Thyroid gland (tissue), 4 donors: ENCODE results near the gene PLCG1.

Experiments used
- POLR2A ChIP-seq, 2 donors: fragments of 450-650 bp; IDR thresholded peaks; one replicate each; pipeline ENCODE4 v1.6.1; 2017; ENCODE audit warnings: antibody characterized with exemption in 2 of 2, mild to moderate bottlenecking in 2 of 2, moderate library complexity in 1 of 2
- TF ChIP-seq, protein P1 (sequence below), 6 experiments: fragments of 200-600 bp in 3 of 6; fragments of 450-650 bp in 3 of 6; sonication (generic) in 3 of 6; IDR thresholded peaks; one replicate each; pipeline ENCODE4 v1.5.1; 2016 to 2019; ENCODE audit warnings: antibody characterized with exemption in 6 of 6, mild to moderate bottlenecking in 2 of 6, inconsistent platforms in 1 of 6, moderate library complexity in 1 of 6

DNA sequence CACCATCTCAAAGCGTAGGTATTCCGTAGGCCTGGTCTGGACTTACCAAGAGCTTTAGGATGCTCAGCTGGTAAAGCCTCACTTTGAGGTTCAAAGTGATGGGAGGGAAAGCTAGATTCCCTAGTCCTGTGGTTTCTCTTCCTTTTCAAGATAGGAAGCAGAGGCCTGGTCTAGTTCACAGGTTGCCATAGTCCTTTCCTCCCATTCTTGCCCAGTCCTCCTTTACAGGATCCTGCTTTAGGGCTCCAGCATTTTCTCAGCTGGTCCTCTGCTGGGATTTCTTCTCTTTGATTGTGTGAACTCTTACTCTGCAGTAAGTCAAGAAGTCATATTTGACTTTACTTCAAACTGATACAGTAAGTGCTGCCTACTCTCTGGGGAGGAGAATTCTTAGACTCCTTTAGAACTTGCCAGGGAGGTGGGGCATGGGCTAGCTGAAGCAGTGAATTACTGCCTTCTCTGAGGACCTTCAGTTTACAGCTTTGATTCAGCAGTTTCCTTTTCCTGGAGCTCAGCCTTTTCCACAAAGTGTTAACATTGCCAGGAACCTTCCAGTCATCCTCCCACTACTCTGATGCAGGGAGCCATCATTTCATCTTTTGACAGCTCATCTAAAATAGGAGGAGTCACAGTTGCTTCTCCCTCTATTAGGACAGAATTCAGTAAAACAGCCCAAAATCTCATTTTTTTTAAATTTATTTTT, 42.8 kb upstream of the PLCG1 start:
- TF ChIP-seq, protein P1, sequence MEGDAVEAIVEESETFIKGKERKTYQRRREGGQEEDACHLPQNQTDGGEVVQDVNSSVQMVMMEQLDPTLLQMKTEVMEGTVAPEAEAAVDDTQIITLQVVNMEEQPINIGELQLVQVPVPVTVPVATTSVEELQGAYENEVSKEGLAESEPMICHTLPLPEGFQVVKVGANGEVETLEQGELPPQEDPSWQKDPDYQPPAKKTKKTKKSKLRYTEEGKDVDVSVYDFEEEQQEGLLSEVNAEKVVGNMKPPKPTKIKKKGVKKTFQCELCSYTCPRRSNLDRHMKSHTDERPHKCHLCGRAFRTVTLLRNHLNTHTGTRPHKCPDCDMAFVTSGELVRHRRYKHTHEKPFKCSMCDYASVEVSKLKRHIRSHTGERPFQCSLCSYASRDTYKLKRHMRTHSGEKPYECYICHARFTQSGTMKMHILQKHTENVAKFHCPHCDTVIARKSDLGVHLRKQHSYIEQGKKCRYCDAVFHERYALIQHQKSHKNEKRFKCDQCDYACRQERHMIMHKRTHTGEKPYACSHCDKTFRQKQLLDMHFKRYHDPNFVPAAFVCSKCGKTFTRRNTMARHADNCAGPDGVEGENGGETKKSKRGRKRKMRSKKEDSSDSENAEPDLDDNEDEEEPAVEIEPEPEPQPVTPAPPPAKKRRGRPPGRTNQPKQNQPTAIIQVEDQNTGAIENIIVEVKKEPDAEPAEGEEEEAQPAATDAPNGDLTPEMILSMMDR (IDR thresholded peaks at IDR 0.05), result no peak
- no peak for TF ChIP-seq POLR2A (IDR thresholded peaks at IDR 0.05)
